Endothelial cell of umbilical vein (primary cell): ENCODE data around the gene ARID2. TPM values are rescaled to one million over a fixed set of nuclear protein-coding genes. Genes with fewer than 3 reads are reported as not detected.

Source experiments
- BruUV-seq: library from RNA; stranded (reverse); fragments of 400-500 nt; replicated peaks from 2 replicates; lab custom pipeline; 2021; lab: Mats Ljungman, UMichigan
- CTCF ChIA-PET: fragments of 300-600, 350-600 bp; sonication (Branson Sonifier 250); formaldehyde crosslinking; loops from one replicate; lab custom pipeline; 2021; ENCODE audit warnings: antibody characterized with exemption, inconsistent platforms; lab: Charles Lee
- POLR2A ChIA-PET: fragments of 300-600, 350-600 bp; sonication (Branson Sonifier 250); formaldehyde crosslinking; loops from one replicate; lab custom pipeline; 2021; ENCODE audit warnings: antibody characterized with exemption, inconsistent platforms; lab: Charles Lee
- DNase-seq: peaks from one replicate; pipeline ENCODE4 v3.0.0-alpha.2; 2011; ENCODE audit warnings: low read depth, low spot score
- FAIRE-seq: peaks from 2 replicates; lab custom pipeline; 2011; peaks lifted over from hg19 to GRCh38; lab: Jason Lieb, UNC
- H2AFZ ChIP-seq: 2 replicates; pipeline ENCODE4 v1.6.0; 2012; ENCODE audit warnings: low read depth, low read length, control low read depth, inconsistent platforms
- H3K27ac ChIP-seq: 2 replicates; pipeline ENCODE4 v1.5.1; 2011; ENCODE audit warnings: low read depth, mild to moderate bottlenecking, control low read depth, low read length, moderate library complexity; ENCODE audit not compliant: insufficient read depth
- H3K27me3 ChIP-seq, 2 experiments: 2 replicates each; pipeline versions ENCODE4 v1.6.0 to v1.6.1; 2011; ENCODE audit warnings: low read length in 2 of 2, mixed read lengths in 1 of 2; ENCODE audit not compliant: control insufficient read depth in 2 of 2, insufficient read depth in 2 of 2
- H3K36me3 ChIP-seq, 2 experiments: 2 replicates in 1 of 2; 3 replicates in 1 of 2; pipeline ENCODE4 v1.5.1; 2011; ENCODE audit warnings: low read length in 2 of 2, mild to moderate bottlenecking in 1 of 2, moderate library complexity in 1 of 2; ENCODE audit not compliant: control insufficient read depth in 2 of 2, insufficient read depth in 2 of 2; ENCODE audit errors: extremely low read depth in 1 of 2
- H3K4me1 ChIP-seq: 3 replicates; pipeline ENCODE4 v1.5.1; 2011; ENCODE audit warnings: mild to moderate bottlenecking, low read length; ENCODE audit not compliant: control insufficient read depth, insufficient read depth; ENCODE audit errors: extremely low read depth
- H3K4me2 ChIP-seq: 2 replicates; pipeline ENCODE4 v1.6.1; 2011; ENCODE audit warnings: low read length, control low read depth, mixed read lengths; ENCODE audit not compliant: insufficient read depth
- H3K4me3 ChIP-seq, 3 experiments: fragments of 200-600 bp in 1 of 3; sonication (generic), shearing (Covaris generic) in 1 of 3; replicated peaks in 1 of 3; 2 replicates each; pipeline ENCODE4 v1.5.1; 2011 to 2016; ENCODE audit warnings: control low read depth in 3 of 3, low read length in 3 of 3, mild to moderate bottlenecking in 2 of 3, inconsistent platforms in 1 of 3, low read depth in 1 of 3, moderate library complexity in 1 of 3; ENCODE audit not compliant: insufficient read depth in 1 of 3
- H3K79me2 ChIP-seq: 2 replicates; pipeline ENCODE4 v1.6.0; 2012; ENCODE audit warnings: low read length, inconsistent platforms; ENCODE audit not compliant: control insufficient read depth, insufficient read depth
- H3K9ac ChIP-seq: replicated peaks from 2 replicates; pipeline ENCODE3; 2011; ENCODE audit warnings: low read length, control low read depth; ENCODE audit not compliant: insufficient read depth; ENCODE audit errors: extremely low read depth
- H3K9me1 ChIP-seq: replicated peaks from 3 replicates; pipeline ENCODE4 v1.6.0; 2011; ENCODE audit warnings: mild to moderate bottlenecking, low read length; ENCODE audit not compliant: control insufficient read depth, insufficient read depth; ENCODE audit errors: extremely low read depth
- H3K9me3 ChIP-seq: replicated peaks from 2 replicates; pipeline ENCODE4 v1.5.1; 2012; ENCODE audit warnings: low read length, inconsistent platforms; ENCODE audit not compliant: control insufficient read depth, insufficient read depth
- H4K20me1 ChIP-seq: replicated peaks from 2 replicates; pipeline ENCODE3; 2011; ENCODE audit warnings: mild to moderate bottlenecking, low read length; ENCODE audit not compliant: control insufficient read depth, insufficient read depth; ENCODE audit errors: extremely low read depth
- CTCF ChIP-seq, 2 donors: IDR thresholded peaks; 1 replicate in 1 of 2; 2 replicates in 1 of 2; pipeline ENCODE4 v1.5.1; 2011; ENCODE audit warnings: low read length in 2 of 2, mild to moderate bottlenecking in 2 of 2, moderate library complexity in 2 of 2, control low read depth in 1 of 2, inconsistent platforms in 1 of 2, low read depth in 1 of 2; ENCODE audit not compliant: insufficient read depth in 1 of 2; ENCODE audit errors: extremely low read depth in 1 of 2
- EZH2 ChIP-seq: IDR thresholded peaks from 2 replicates; pipeline ENCODE4 v1.6.1; 2012; ENCODE audit warnings: borderline replicate concordance, low read depth, mild to moderate bottlenecking, moderate library complexity, low read length, inconsistent platforms; ENCODE audit not compliant: severe bottlenecking
- FOS ChIP-seq: IDR thresholded peaks from 2 replicates; pipeline ENCODE4 v1.6.1; 2011; ENCODE audit warnings: mild to moderate bottlenecking, low read length, moderate library complexity, borderline replicate concordance; ENCODE audit not compliant: insufficient read depth
- GATA2 ChIP-seq: IDR thresholded peaks from 2 replicates; pipeline ENCODE4 v1.7.0; 2011; ENCODE audit warnings: low read depth, mild to moderate bottlenecking, moderate library complexity, mixed read lengths, low read length; ENCODE audit not compliant: insufficient read length, insufficient read depth
- JUN ChIP-seq: IDR thresholded peaks from 2 replicates; pipeline ENCODE4 v1.6.1; 2011; ENCODE audit warnings: borderline replicate concordance, low read depth; ENCODE audit not compliant: insufficient read length, insufficient read depth
- MYC ChIP-seq: IDR thresholded peaks from one replicate; pipeline ENCODE4 v1.6.1; 2011; ENCODE audit warnings: mild to moderate bottlenecking, low read depth, low read length
- POLR2A ChIP-seq: IDR thresholded peaks from 2 replicates; pipeline ENCODE4 v1.6.1; 2012; ENCODE audit warnings: low read depth, mild to moderate bottlenecking, control low read depth, low read length
- POLR2AphosphoS5 ChIP-seq: IDR thresholded peaks from 2 replicates; pipeline ENCODE4 v1.6.1; 2012; ENCODE audit warnings: low read depth, mild to moderate bottlenecking, control low read depth, low read length, moderate library complexity; ENCODE audit not compliant: insufficient read depth
- dilution Hi-C: fragments of 300-500 bp; cut with MboI; formaldehyde crosslinking; loops from one replicate; pipeline ENCODE4 v1.15.0; 2019; ENCODE audit warnings: low sequenced_read_pairs; ENCODE audit not compliant: extremely low pct_ligation_motif_present
- intact Hi-C: fragments of 100-400 bp; cut with micrococcal nuclease; formaldehyde crosslinking; loops from one replicate; pipeline ENCODE4 v1.10.0; 2022
- polyA plus RNA-seq, 4 experiments: library from polyadenylated mRNA; depleted of rRNA in 3 of 4; stranded (reverse) in 3 of 4; unstranded in 1 of 4; fragments of >200 nt; gene quantifications; 2 replicates each; pipeline versions ENCODE4 v1.2.1 to v1.2.3, GENCODE V29; 2011 to 2012; ENCODE audit warnings: missing spikeins in 1 of 4
- total RNA-seq: library from RNA; stranded (reverse); gene quantifications from 2 replicates; pipeline ENCODE4 v1.2.3, GENCODE V29; 2021
- TF ChIP-seq, protein P1 (sequence below): IDR thresholded peaks from 2 replicates; pipeline ENCODE4 v1.6.1; 2011; ENCODE audit not compliant: insufficient read depth, insufficient read length

The ARID2 gene
- total and polyA plus RNA-seq, 2 donors (not counting 3 experiments of a cell fraction or from before 2014, with no cell fraction given), result 10.8 to 26.7 TPM

DNA sequence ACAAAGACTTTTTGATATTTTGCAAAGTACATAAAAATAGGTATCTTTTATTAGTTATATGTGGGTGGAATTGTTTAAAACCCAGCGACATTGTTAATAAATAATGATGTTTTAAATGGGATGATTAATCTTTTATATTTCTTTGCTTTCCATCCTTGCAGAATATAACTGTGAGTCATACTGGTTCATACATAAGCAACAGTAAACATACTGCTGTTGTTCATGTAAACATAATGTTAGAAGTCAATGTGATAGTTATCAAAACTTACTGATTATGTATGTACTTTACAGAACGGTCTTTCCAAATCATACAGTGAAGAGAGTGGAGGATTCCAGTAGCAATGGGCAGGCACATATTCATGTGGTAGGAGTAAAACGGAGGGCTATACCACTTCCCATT lies 119.8 kb downstream of the ARID2 start:
- no peak for FAIRE-seq

GRCh38 chr12:45850302-45850701 lies 120.8 kb downstream of the ARID2 start:
- no TSS peak for BruUV-seq
- Histone ChIP-seq H3K36me3 (peaks cover 14 to 19% of the 10 kb centered on the region in 2 experiments), H3K9ac (no peak overlapping the region), H3K79me2 (no peaks in the 10 kb centered on the region), H4K20me1 (no peaks in the 10 kb centered on the region), H3K27ac (no peak overlapping the region), H3K4me2 (no peak overlapping the region), H3K27me3 (no peaks in the 10 kb centered on the region), H3K4me1 (no peaks in the 10 kb centered on the region), H3K9me3 (no peaks in the 10 kb centered on the region), H3K4me3 (no peak overlapping the region), H3K9me1 (peaks cover 2% of the 10 kb centered on the region), H2AFZ (no peak overlapping the region)
- dilution Hi-C loops (no loop called here), intact Hi-C loops (no loop called here)
- POLR2A ChIA-PET, result no interaction called here
- DNase-seq, result no peak
- TF ChIP-seq FOS, result no peak
- TF ChIP-seq, protein P1, sequence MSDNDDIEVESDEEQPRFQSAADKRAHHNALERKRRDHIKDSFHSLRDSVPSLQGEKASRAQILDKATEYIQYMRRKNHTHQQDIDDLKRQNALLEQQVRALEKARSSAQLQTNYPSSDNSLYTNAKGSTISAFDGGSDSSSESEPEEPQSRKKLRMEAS, result no peak
- no peak for TF ChIP-seq GATA2
- no peak for TF ChIP-seq MYC
- no peak for TF ChIP-seq CTCF (IDR thresholded peaks at IDR 0.05; ENCODE audit: extremely low read depth in 1 of 2, insufficient read depth in 1 of 2, low read depth in 1 of 2, low read length in 2 of 2)
- no peak for TF ChIP-seq JUN
- TF ChIP-seq EZH2, result no peak
- no peak for TF ChIP-seq POLR2A
- TF ChIP-seq POLR2AphosphoS5, result no peak
- no peak for FAIRE-seq
- CTCF ChIA-PET, result interaction anchor here (0.7 to 1.1 kb wide), 2 partner anchors 11 to 306 kb away, joined by 3 read pairs; no protein-coding TSS in a partner anchor

More for the DNA sequence above, 119.8 kb downstream of the ARID2 start:
- H3K27ac ChIP-seq, result no peak overlapping the region
- no peaks in the 10 kb centered on the region for H3K4me1 ChIP-seq
- no peaks in the 10 kb centered on the region for H3K9me3 ChIP-seq
- H2AFZ ChIP-seq, result no peak overlapping the region
- no peaks in the 10 kb centered on the region for H3K9me1 ChIP-seq
- H3K4me3 ChIP-seq, result no peak overlapping the region
- ChIA-PET POLR2A (no interaction called here), CTCF (no interaction called here)
- no peak overlapping the region for H3K4me2 ChIP-seq
- H3K79me2 ChIP-seq, result no peaks in the 10 kb centered on the region
- peaks cover 14 to 19% of the 10 kb centered on the region in 2 experiments for H3K36me3 ChIP-seq
- no TSS peak for BruUV-seq
- no peaks in the 10 kb centered on the region for H3K27me3 ChIP-seq
- TF ChIP-seq, protein P1, result no peak
- peak; percentile 8 for TF ChIP-seq JUN
- no peak for DNase-seq
- H3K9ac ChIP-seq, result no peak overlapping the region
- H4K20me1 ChIP-seq, result no peaks in the 10 kb centered on the region
- dilution Hi-C loops, result no loop called here
- intact Hi-C loops, result no loop called here
